HG03558 (cell line): ENCODE data around the gene TSPAN11.
"Not testable (repeated sequence)": the region's sequence is repeated elsewhere in the genome, so short reads cannot be mapped to it uniquely, and the experiment has no call there.

Experiments
- ATAC-seq: cut with Tn5 transposase; IDR thresholded peaks from one replicate; pipeline ENCODE4 v1.9.1; 2021; ENCODE audit warnings: moderate number of reproducible peaks; ENCODE audit not compliant: unreplicated experiment; ENCODE audit errors: extremely low read depth

Gene TSPAN11

GRCh38 chr12:31011746-31012566 lies 85.4 kb downstream of the TSPAN11 start:
- ATAC-seq, result no peak

- not testable (repeated sequence) for ATAC-seq
Measured at GRCh38 chr12:31012567-31012891, 86.0 kb downstream of the TSPAN11 start.

- no peak for ATAC-seq
Measured at GRCh38 chr12:31015215-31015614, 88.7 kb downstream of the TSPAN11 start.

GRCh38 chr12:31016057-31016456 lies 89.5 kb downstream of the TSPAN11 start:
- no peak for ATAC-seq

GRCh38 chr12:31017535-31017934 lies 91.0 kb downstream of the TSPAN11 start:
- no peak for ATAC-seq

GRCh38 chr12:31018106-31018789 lies 91.7 kb downstream of the TSPAN11 start:
- no peak for ATAC-seq

- ATAC-seq, result no peak
Measured at GRCh38 chr12:31018790-31019505, 92.4 kb downstream of the TSPAN11 start.

GRCh38 chr12:31019561-31019960 lies 93.0 kb downstream of the TSPAN11 start:
- no peak for ATAC-seq

- no peak for ATAC-seq
Measured at GRCh38 chr12:31019976-31020375, 93.4 kb downstream of the TSPAN11 start.

- no peak for ATAC-seq
Measured at GRCh38 chr12:31020385-31021166, 94.0 kb downstream of the TSPAN11 start.

GRCh38 chr12:31021181-31021580 lies 94.6 kb downstream of the TSPAN11 start:
- no peak for ATAC-seq

GRCh38 chr12:31021809-31022494 lies 95.4 kb downstream of the TSPAN11 start:
- no peak for ATAC-seq

GRCh38 chr12:31023271-31023724 lies 96.8 kb downstream of the TSPAN11 start:
- no peak for ATAC-seq

GRCh38 chr12:31026202-31026601 lies 99.7 kb downstream of the TSPAN11 start:
- ATAC-seq, result no peak

- not testable (repeated sequence) for ATAC-seq
Measured at GRCh38 chr12:31027006-31027405, 100.5 kb downstream of the TSPAN11 start.

- ATAC-seq, result no peak
Measured at GRCh38 chr12:31029468-31029867, 102.9 kb downstream of the TSPAN11 start.

- ATAC-seq, result no peak
Measured at GRCh38 chr12:31029916-31030562, 103.5 kb downstream of the TSPAN11 start.

GRCh38 chr12:31031951-31032335 lies 105.4 kb downstream of the TSPAN11 start:
- ATAC-seq, result no peak

GRCh38 chr12:31033146-31033545 lies 106.6 kb downstream of the TSPAN11 start:
- ATAC-seq, result no peak
